Central memory CD8-positive, alpha-beta T cell (primary cell): ENCODE results near the gene KREMEN2.
A peak's percentile ranks its signal among the peaks of the same experiment; 100 is the strongest.

ENCODE experiments used
- ATAC-seq: fragments of 150-1000 bp; cut with Tn5 transposase; replicated peaks from 2 replicates; pipeline ENCODE4 v1.10.0; 2022; ENCODE audit warnings: mild to moderate bottlenecking, moderate FRiP score, moderate number of reproducible peaks; ENCODE audit not compliant: poor library complexity, severe bottlenecking; ENCODE audit errors: extremely low read depth
- DNase-seq, 2 donors: peaks; one replicate each; pipeline ENCODE4 v3.0.0; 2021; ENCODE audit warnings: low spot score in 2 of 2
- H3K27ac Mint-ChIP-seq: one replicate; pipeline ENCODE4 v1.8.0; 2022; ENCODE audit warnings: low read depth, mild to moderate bottlenecking, moderate library complexity, mixed read lengths
- H3K27me3 Mint-ChIP-seq: one replicate; pipeline ENCODE4 v1.8.0; 2022; ENCODE audit warnings: mixed read lengths
- H3K36me3 Mint-ChIP-seq: one replicate; pipeline ENCODE4 v1.8.0; 2022; ENCODE audit warnings: mild to moderate bottlenecking, moderate library complexity, mixed read lengths; ENCODE audit not compliant: insufficient read depth
- H3K4me1 Mint-ChIP-seq: one replicate; pipeline ENCODE4 v1.8.0; 2022; ENCODE audit warnings: mixed read lengths
- H3K4me3 Mint-ChIP-seq: one replicate; pipeline ENCODE4 v1.8.0; 2022; ENCODE audit warnings: mild to moderate bottlenecking, moderate library complexity, mixed read lengths
- H3K9me3 Mint-ChIP-seq: one replicate; pipeline ENCODE4 v1.8.0; 2022; ENCODE audit warnings: mixed read lengths

KREMEN2 gene

GRCh38 chr16:3008690-3009037 is 44.6 kb downstream of the KREMEN2 start:
- peak overlapping the region; percentile 51 for H3K4me3 Mint-ChIP-seq
- DNase-seq (no peak), ATAC-seq (no peak)
- H3K27ac Mint-ChIP-seq = no peak overlapping the region
- no peaks in the 10 kb centered on the region for H3K9me3 Mint-ChIP-seq
- H3K4me1 Mint-ChIP-seq = peaks cover 20% of the 10 kb centered on the region
- peaks cover 11% of the 10 kb centered on the region for H3K27me3 Mint-ChIP-seq
- peaks cover 3% of the 10 kb centered on the region for H3K36me3 Mint-ChIP-seq

DNA sequence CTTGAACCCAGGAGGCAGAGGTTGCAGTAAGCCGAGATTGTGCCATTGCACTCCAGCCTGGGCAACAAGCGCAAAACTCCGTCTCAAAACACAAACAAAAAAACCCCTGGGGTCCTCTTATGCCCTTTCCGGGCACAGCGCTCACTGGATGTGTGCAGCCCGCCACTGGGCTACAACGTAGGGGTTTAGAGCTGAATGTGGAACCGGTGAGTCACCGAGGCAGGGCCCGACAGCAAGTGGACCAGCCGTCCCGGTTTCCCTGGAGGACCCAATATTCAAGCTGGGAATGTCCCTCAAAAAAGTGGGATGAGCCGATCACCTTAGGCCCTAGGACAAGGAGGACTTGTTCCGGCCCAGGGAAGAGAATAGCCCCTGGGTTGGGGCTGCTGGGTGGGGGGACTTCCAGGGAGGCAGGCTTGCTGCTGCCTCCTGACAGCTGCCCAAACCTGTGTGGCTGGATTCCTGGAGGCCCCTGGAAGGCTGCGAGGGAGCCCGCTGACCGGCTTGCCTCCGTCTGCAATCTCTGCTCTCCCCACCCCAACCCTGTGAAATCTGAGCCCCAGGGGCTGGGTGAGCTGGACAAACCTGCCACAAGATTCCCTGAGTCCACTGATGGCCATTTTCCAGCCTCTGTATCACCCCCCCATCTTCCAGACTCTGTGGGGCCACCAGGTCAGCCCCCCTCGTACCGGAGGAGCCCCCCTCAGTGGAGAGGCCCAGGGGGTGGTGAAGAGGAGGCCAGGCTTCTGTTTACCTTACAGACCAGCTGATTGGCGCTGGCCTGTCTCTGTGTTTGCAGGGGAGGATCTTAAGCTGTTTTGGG is 45.7 kb downstream of the KREMEN2 start:
- Mint-ChIP-seq H3K4me3 (no peak overlapping the region), H3K9me3 (no peaks in the 10 kb centered on the region), H3K4me1 (peaks cover 20% of the 10 kb centered on the region), H3K36me3 (peaks cover 2% of the 10 kb centered on the region), H3K27ac (no peak overlapping the region), H3K27me3 (peaks cover 20% of the 10 kb centered on the region)
- no peak for DNase-seq
- no peak for ATAC-seq

DNA sequence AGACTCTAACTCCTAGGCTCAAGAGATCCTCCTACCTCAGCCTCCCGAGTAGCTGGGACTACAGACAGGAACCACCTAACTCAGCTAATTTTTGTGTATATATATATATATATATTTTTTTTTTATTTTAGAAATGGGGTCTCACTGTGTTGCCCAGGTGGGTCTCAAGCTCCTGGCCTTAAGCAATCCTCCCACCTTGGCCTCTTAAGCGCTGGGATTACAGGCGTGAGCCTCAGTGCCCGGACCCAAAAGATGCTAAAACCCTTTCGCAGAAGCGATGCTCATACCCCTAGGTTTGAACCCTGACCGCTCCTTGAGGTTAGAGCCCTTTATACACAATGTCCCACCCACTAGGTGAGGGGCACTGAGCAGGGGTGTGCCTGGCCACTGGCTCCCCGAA is 46.4 kb downstream of the KREMEN2 start:
- Mint-ChIP-seq H3K4me3 (no peak overlapping the region), H3K9me3 (no peaks in the 10 kb centered on the region)
- ATAC-seq = no peak

DNA sequence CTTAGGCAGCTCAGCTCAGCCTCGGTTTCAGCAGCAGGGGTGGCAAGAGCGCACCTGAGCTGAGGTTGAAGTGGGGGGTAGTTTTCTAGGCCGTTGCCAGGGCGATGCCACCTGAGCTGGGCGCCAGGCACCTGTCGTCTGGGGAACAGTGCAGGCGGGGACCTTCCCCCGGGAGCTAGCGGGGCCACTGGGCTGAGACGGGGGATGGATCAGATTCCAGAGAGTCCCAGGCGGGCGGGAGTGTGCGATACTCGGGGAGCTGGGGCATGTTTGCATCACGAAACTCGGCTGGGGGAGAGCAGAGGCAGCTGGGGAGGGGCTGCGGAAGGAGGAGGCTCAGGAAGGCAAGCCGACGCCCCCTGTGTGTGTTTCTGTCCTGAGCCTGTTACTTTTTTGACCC is 48.2 kb downstream of the KREMEN2 start:
- ATAC-seq (no peak), DNase-seq (no peak)
- Mint-ChIP-seq H3K4me1 (peaks cover 15% of the 10 kb centered on the region), H3K4me3 (no peak overlapping the region), H3K27ac (no peak overlapping the region), H3K9me3 (no peaks in the 10 kb centered on the region), H3K27me3 (peaks cover 11% of the 10 kb centered on the region), H3K36me3 (no peaks in the 10 kb centered on the region)

More for the DNA sequence above, 46.4 kb downstream of the KREMEN2 start:
- no peaks in the 10 kb centered on the region for H3K36me3 Mint-ChIP-seq
- no peak for DNase-seq
- peaks cover 20% of the 10 kb centered on the region for H3K4me1 Mint-ChIP-seq
- peaks cover 20% of the 10 kb centered on the region for H3K27me3 Mint-ChIP-seq
- H3K27ac Mint-ChIP-seq = no peak overlapping the region

GRCh38 chr16:3012828-3013420 is 48.8 kb downstream of the KREMEN2 start, which contains the start of gene CLDN9:
Gene CLDN9, plus strand, starts transcription at chr16:3012923. Its CDS starts 440 bp downstream, at chr16:3013363.
- Mint-ChIP-seq H3K27ac (no peak within 1 kb of the TSS), H3K36me3 (no peaks in the 10 kb centered on the region), H3K9me3 (no peaks in the 10 kb centered on the region), H3K27me3 (peaks cover 8% of the 10 kb centered on the region), H3K4me3 (no peak within 1 kb of the TSS), H3K4me1 (peaks cover 8% of the 10 kb centered on the region)
- no peak for DNase-seq
- ATAC-seq = no peak

DNA sequence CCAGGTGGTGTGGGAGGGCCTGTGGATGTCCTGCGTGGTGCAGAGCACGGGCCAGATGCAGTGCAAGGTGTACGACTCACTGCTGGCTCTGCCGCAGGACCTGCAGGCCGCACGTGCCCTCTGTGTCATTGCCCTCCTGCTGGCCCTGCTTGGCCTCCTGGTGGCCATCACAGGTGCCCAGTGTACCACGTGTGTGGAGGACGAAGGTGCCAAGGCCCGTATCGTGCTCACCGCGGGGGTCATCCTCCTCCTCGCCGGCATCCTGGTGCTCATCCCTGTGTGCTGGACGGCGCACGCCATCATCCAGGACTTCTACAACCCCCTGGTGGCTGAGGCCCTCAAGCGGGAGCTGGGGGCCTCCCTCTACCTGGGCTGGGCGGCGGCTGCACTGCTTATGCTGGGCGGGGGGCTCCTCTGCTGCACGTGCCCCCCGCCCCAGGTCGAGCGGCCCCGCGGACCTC is 49.4 kb downstream of the KREMEN2 start:
- H3K4me1 Mint-ChIP-seq = peaks cover 2% of the 10 kb centered on the region
- H3K9me3 Mint-ChIP-seq = no peaks in the 10 kb centered on the region
- H3K27ac Mint-ChIP-seq = no peak overlapping the region
- H3K27me3 Mint-ChIP-seq = peaks cover 8% of the 10 kb centered on the region
- no peaks in the 10 kb centered on the region for H3K36me3 Mint-ChIP-seq
- ATAC-seq (no peak), DNase-seq (no peak)
- no peak overlapping the region for H3K4me3 Mint-ChIP-seq

DNA sequence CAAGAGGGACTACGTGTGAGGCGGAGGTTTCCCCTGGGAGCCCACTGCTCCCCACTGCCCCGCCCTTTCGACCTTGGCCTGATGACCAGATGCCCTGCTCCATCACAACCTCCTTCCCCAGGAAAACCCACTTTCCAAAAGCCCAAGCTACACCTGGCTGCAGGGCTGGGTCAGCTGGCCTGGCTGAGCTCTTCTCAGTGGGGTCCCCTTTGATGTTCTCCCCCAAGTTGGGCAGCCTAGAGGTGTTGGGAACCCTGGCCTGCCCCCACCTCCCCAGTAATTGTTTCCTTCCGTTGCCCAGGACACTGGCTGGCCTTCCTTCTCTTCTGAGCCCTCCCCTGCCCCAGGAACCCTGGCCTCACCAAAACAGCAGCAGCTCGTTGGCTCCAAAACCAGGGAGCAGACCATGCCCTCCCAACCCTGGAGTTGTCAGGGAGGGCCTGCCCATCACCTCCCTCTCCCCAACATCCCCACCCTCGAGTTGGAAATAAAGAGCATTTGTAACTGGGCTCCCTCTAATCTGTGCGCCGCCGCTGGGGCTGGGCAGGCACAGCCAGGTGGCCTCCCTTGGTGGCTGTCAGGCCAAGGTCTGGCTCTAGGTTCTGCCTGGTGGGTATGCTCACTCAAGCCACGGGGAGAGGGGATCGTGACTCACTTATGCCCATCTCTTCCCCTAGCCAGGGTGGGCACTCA is 50.1 kb downstream of the KREMEN2 start:
- DNase-seq (no peak), ATAC-seq (no peak)
- Mint-ChIP-seq H3K36me3 (no peaks in the 10 kb centered on the region), H3K27ac (no peak overlapping the region), H3K9me3 (no peaks in the 10 kb centered on the region), H3K27me3 (peaks cover 8% of the 10 kb centered on the region), H3K4me3 (no peak overlapping the region), H3K4me1 (no peaks in the 10 kb centered on the region)

GRCh38 chr16:3014971-3015370 is 50.9 kb downstream of the KREMEN2 start:
- peaks cover 2% of the 10 kb centered on the region for H3K36me3 Mint-ChIP-seq
- no peak for DNase-seq
- no peak for ATAC-seq
- H3K4me1 Mint-ChIP-seq = peaks cover 3% of the 10 kb centered on the region
- H3K27ac Mint-ChIP-seq = no peak overlapping the region
- H3K4me3 Mint-ChIP-seq = no peak overlapping the region
- peaks cover 8% of the 10 kb centered on the region for H3K27me3 Mint-ChIP-seq
- no peaks in the 10 kb centered on the region for H3K9me3 Mint-ChIP-seq

DNA sequence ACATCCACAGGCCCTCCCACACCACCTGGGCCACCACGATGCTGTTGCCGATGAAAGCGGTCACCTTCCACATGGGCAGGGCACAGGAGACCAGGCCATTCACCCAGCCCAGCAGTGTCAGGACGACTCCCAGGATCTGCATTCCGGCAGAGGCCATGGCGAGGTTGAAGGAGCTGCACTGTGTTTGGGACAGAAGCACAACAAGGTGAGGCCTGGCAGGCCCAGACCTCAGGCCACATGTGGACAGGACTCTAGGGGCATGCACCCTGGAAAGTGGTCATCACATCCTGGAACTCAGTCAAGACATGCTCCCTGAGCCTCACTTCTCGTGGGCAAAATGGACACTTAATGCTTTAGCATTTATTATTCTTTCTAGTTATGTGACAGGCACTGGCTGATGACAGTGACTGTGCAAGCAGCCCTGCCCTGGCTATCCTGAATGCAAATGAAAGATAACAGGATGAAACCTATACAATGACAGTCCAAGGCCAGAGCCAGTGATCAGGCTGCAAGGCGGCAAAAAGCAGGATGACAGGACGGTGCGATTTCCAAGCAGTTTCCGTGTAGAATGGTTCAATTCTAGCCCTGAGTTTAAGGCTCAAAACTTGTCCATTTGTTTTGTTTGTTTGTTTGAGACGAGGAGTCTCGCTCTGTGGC is 51.9 kb downstream of the KREMEN2 start:
- H3K27ac Mint-ChIP-seq = no peak overlapping the region
- DNase-seq (no peak), ATAC-seq (no peak)
- peaks cover 3% of the 10 kb centered on the region for H3K36me3 Mint-ChIP-seq
- H3K4me3 Mint-ChIP-seq = no peak overlapping the region
- peaks cover 8% of the 10 kb centered on the region for H3K27me3 Mint-ChIP-seq
- no peaks in the 10 kb centered on the region for H3K9me3 Mint-ChIP-seq
- peaks cover 10% of the 10 kb centered on the region for H3K4me1 Mint-ChIP-seq

GRCh38 chr16:3017344-3017743 is 53.3 kb downstream of the KREMEN2 start:
- H3K27ac Mint-ChIP-seq = no peak overlapping the region
- no peak for ATAC-seq
- H3K4me1 Mint-ChIP-seq = peaks cover 24% of the 10 kb centered on the region
- H3K9me3 Mint-ChIP-seq = no peaks in the 10 kb centered on the region
- no peak overlapping the region for H3K4me3 Mint-ChIP-seq
- no peak for DNase-seq
- peaks cover 5% of the 10 kb centered on the region for H3K36me3 Mint-ChIP-seq
- peaks cover 8% of the 10 kb centered on the region for H3K27me3 Mint-ChIP-seq
